HG02623 (cell line): ENCODE results near the gene FRMD6.
"Not testable (repeated sequence)": the region's sequence is repeated elsewhere in the genome, so short reads cannot be mapped to it uniquely, and the experiment has no call there.

Source experiments
- ATAC-seq: cut with Tn5 transposase; IDR thresholded peaks from one replicate; pipeline ENCODE4 v1.9.1; 2021; ENCODE audit warnings: moderate library complexity; ENCODE audit not compliant: unreplicated experiment

The FRMD6 gene

DNA sequence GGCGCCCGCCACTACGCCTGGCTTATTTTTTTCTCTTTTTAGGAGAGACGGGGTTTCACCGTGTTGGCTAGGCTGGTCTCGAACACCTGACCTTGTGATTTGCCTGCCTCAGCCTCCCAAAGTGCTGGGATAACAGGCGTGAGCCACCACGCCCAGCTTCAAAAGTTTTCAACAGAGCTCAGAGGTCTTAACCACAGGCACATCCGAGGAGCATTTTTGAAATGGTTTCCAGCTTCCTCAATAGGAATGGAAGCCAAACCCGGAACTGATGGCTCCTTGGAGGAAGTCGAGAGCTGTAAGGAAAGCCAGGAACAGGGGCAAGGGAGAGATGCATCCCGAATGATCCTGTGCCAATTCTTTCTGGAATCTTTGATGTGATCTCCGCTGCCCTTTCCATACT lies 114.0 kb downstream of the FRMD6 start:
- not testable (repeated sequence) for ATAC-seq

DNA sequence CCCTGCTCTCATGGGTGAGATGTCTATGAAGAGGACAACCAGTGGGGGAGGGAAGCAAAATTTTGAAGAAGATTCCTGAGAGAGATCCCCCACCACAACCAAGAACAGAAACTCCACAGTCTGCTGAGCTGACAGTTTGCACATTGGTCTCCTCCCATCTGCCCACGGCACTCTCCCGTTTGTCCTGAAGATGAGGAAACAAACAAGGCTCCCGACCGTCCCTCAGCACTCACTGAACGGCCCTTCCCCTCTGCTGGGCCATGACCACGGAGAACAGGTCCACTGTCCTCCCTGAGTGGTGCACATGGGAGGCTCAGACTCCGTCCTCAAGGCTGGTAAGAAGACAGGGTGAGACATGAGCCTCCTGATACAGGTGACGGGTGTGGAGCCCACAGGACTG lies 114.9 kb downstream of the FRMD6 start:
- not testable (repeated sequence) for ATAC-seq

DNA sequence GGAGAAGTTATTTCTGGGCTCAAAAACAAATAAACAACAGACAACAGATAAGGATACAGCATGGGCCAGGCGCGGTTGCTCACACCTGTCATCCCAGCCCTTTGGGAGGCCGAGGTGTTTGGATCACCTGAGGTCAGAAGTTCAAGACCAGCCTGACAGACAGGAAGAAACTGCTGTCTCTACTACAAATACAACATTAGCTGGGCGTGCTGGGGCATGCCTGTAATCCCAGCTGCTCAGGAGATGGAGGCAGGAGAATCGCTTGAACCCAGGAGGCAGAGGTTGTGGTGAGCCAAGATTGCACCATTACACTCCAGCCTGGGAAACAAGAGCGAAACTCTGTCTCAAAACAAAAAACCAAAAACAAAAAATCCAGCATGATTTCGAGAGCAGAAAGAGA lies 117.6 kb downstream of the FRMD6 start:
- not testable (repeated sequence) for ATAC-seq

DNA sequence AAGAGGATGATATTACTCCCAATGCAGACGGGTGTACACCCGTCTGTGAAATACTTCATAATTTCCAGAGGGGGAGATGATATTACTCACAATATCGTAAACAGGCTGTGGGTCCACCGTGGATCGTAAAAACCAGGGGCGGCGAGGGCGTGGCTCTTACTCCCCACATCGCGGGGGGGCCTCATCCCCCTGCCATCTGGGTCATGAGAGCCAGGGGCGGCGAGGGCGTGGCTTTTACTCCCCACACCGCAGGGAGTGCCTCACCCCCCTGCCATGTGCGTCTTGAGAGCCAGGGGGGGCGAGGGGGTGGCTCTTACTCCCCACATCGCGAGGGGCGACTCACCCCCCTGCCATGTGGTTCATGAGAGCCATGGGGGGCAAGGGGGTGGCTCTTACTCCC lies 122.5 kb downstream of the FRMD6 start:
- no peak for ATAC-seq

DNA sequence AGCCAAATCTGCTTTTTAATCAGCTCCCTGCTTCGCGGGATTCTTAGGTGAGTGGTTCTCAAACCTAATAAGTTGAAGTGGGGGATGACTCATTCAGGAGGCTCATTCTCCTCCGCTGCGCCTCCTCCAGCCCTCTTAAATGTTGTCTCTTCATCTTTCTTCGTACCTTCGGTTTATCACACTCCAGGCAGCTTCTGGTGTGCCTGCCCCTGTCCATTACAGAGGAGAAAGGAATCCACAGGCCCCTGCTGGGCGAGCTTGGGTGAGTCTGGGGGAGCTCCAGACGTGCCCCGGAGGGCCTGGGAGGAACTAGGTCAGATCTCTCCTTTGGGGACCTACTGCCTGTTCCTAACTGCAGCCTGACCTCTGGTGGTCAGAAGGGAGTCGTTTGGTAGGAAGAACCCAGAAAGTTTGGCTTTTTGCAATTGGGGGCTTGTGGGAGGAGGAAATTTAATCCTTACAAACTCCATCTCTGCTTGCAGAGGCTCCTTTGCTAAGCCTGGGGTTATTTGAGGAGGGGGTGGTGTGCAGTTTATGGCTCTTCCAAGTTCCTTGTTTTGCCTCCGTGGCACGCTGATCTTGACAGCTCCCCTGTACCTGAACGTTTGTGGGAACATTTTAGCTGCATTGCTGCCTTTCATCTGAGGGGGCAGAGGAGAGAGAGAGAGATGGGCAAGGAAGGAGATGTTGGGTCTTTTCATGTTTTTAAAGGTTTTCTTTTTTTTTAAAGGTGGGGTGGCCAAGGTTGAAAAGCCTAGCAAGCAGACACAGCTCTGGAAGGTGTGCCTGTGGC lies 124.6 kb downstream of the FRMD6 start:
- ATAC-seq: no peak

DNA sequence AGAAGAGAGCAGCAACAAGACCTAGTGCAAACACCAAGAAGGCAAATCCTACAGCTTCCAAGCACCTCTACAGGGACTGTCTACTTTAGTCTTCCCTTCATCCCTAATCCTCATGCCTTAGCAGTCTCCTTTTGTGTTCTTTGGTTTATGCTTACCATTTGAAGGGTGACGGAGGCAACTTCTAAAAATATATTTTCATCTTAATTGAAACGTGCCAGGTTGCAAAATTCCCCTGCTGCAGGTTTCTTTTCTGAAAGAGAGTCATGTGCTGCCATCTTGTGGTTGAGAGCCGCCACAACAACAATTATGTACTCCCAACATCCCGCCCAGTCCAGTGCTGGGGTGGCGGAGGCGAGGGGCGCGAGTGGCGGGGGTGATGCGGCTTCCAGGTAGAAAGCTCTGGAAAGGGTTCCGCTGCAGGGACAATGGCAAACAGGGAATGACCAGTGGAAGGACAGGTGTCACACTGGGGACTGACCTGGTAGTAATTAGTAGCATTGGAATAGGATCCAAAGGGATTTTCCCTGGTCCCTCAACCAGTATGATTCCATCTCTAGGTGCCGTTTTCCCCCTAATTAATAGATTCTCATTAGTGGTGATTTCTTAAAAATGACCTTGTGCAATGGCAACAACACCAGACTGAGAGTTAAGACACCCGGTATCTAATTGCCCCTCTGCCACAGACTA lies 128.4 kb downstream of the FRMD6 start:
- no peak for ATAC-seq
